SJSA1 (cell line): ENCODE measurements around the gene MAPKAP1. TPM values are rescaled to one million over a fixed set of nuclear protein-coding genes. Genes with fewer than 3 reads are reported as not detected.
"Not testable (repeated sequence)": the region's sequence is repeated elsewhere in the genome, so short reads cannot be mapped to it uniquely, and the experiment has no call there.

Source experiments
- DNase-seq, 2 experiments: peaks; one replicate each; pipeline ENCODE4 v3.0.0-alpha.2; 2015 to 2020; ENCODE audit warnings: low spot score in 2 of 2, low read depth in 1 of 2
- H3K27ac ChIP-seq: fragments of 250-450 bp; sonication (Bioruptor Pico); 2 replicates; pipeline ENCODE4 v1.5.1; 2020; ENCODE audit warnings: mild to moderate bottlenecking, moderate library complexity
- H3K27me3 ChIP-seq: fragments of 250-450 bp; sonication (Bioruptor Pico); replicated peaks from 2 replicates; pipeline ENCODE4 v1.5.1; 2020; ENCODE audit warnings: mild to moderate bottlenecking, moderate library complexity
- H3K36me3 ChIP-seq: fragments of 250-450 bp; sonication (Bioruptor Pico); 2 replicates; pipeline ENCODE4 v1.5.1; 2020; ENCODE audit warnings: mild to moderate bottlenecking
- H3K4me1 ChIP-seq: fragments of 250-450 bp; sonication (Bioruptor Pico); replicated peaks from 2 replicates; pipeline ENCODE4 v1.6.1; 2021; ENCODE audit warnings: mild to moderate bottlenecking
- H3K4me3 ChIP-seq: fragments of 250-450 bp; sonication (Bioruptor Pico); 2 replicates; pipeline ENCODE4 v1.5.1; 2020; ENCODE audit warnings: mild to moderate bottlenecking
- H3K9me3 ChIP-seq: fragments of 250-450 bp; sonication (Bioruptor Pico); replicated peaks from 2 replicates; pipeline ENCODE4 v1.5.1; 2020; ENCODE audit warnings: mild to moderate bottlenecking
- total RNA-seq: library from RNA; depleted of rRNA; stranded (reverse); fragments of >200 nt; shearing (Covaris generic); gene quantifications from 2 replicates; pipeline ENCODE4 v1.2.3, GENCODE V29; 2014

The MAPKAP1 gene
- total RNA-seq, 1 experiment from 2014 or later: 76.2 TPM

- peaks cover 6% of the 10 kb centered on the region; the same call in 1 of the 2 replicates for H3K36me3 ChIP-seq
- H3K4me3 ChIP-seq: no peak overlapping the region
- H3K4me1 ChIP-seq: no peaks in the 10 kb centered on the region
- no peaks in the 10 kb centered on the region for H3K9me3 ChIP-seq
- H3K27ac ChIP-seq: no peak overlapping the region
- H3K27me3 ChIP-seq: no peaks in the 10 kb centered on the region
- DNase-seq: no peak
These were observed 6.2 kb downstream of the MAPKAP1 start for GRCh38 chr9:125700791-125701190.

- no peak for DNase-seq
These were observed 7.1 kb downstream of the MAPKAP1 start for GRCh38 chr9:125699870-125700269.

GRCh38 chr9:125696106-125696647, 10.8 kb downstream of the MAPKAP1 start:
- H3K27me3 ChIP-seq: no peaks in the 10 kb centered on the region
- DNase-seq: no peak
- H3K9me3 ChIP-seq: no peaks in the 10 kb centered on the region
- no peak overlapping the region for H3K4me3 ChIP-seq
- peaks cover 6% of the 10 kb centered on the region for H3K4me1 ChIP-seq
- H3K27ac ChIP-seq: no peak overlapping the region
- no peaks in the 10 kb centered on the region for H3K36me3 ChIP-seq

More at GRCh38 chr9:125699870-125700269, 7.1 kb downstream of the MAPKAP1 start:
- Histone ChIP-seq H3K27ac (no peak overlapping the region), H3K4me1 (no peaks in the 10 kb centered on the region; the same call in 1 of the 2 replicates), H3K9me3 (no peaks in the 10 kb centered on the region), H3K36me3 (peaks cover under 1% of the 10 kb centered on the region; the same call in 1 of the 2 replicates), H3K27me3 (no peaks in the 10 kb centered on the region), H3K4me3 (no peak overlapping the region)

DNA sequence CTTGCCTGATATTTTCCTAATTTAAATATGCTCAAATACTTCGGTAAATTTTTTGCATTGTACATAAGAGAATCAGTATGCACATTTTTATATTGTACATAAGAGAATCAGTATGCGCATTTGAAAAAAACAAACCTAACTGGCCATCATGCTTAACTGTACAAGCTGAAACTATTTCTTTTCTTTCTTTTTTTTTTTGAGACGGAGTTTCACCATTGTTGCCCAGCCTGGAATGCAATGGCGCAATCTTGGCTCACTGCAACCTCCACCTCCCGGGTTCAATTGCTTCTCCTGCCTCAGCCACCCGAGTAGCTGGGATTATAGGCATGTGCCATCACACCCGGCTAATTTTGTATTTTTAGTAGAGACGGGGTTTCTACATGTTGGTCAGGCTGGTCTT, 11.5 kb downstream of the MAPKAP1 start:
- H3K4me3 ChIP-seq, H3K27me3 ChIP-seq, DNase-seq, H3K36me3 ChIP-seq, H3K4me1 ChIP-seq, H3K27ac ChIP-seq, H3K9me3 ChIP-seq: not testable (repeated sequence)

- Histone ChIP-seq H3K4me1 (peaks cover 6% of the 10 kb centered on the region), H3K36me3 (no peaks in the 10 kb centered on the region), H3K4me3 (no peak overlapping the region), H3K27ac (no peak overlapping the region), H3K9me3 (no peaks in the 10 kb centered on the region), H3K27me3 (no peaks in the 10 kb centered on the region)
- DNase-seq: peak in 1 of 2 experiments; percentile 19
These were observed 12.5 kb downstream of the MAPKAP1 start for GRCh38 chr9:125694478-125694877.

- not testable (repeated sequence) for H3K4me3 ChIP-seq, H3K9me3 ChIP-seq, H3K27me3 ChIP-seq, DNase-seq, H3K36me3 ChIP-seq, H3K27ac ChIP-seq, H3K4me1 ChIP-seq
These were observed 13.5 kb downstream of the MAPKAP1 start for GRCh38 chr9:125693492-125693891.

DNA sequence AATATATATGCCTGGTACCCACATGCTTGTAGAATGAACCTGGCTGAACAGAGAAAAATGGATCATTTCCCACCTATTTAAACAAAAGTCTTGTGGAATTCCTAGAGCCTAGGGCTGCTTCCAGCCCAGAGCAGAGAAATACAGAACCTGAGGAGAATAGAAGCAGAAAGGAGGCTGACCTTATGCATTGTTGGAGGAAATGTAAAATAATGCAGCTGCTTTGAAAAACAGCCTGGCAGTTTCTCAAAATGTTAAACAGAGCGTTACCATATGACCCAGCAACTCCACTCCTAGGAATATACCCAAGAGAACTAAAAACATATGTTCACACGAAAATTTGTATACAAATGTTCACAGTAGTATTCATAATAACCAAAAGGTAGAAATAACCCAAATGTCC, 15.1 kb downstream of the MAPKAP1 start:
- Histone ChIP-seq H3K4me3 (no peak overlapping the region), H3K4me1 (peaks cover 6% of the 10 kb centered on the region), H3K36me3 (no peaks in the 10 kb centered on the region), H3K9me3 (no peaks in the 10 kb centered on the region), H3K27me3 (no peaks in the 10 kb centered on the region), H3K27ac (no peak overlapping the region)
- DNase-seq: no peak

DNA sequence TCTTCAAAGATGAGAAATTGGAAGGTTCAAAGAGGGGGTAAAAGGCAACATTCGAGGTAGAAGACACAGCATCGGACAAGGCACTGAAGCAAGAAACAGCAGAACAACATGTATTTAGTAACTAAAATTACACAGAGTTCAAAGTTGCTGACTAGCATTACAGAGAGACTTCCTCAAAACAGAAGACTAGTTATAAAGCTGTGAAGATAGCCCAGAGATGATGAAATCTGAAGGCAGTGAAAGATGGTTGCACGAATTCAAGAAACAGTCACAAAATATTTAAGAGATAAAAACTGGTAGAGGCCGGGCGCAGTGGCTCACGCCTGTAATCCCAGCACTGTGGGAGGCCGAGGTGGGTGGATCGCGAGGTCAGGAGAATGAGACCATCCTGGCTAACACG, 16.3 kb downstream of the MAPKAP1 start:
- no peak for DNase-seq
- no peaks in the 10 kb centered on the region for H3K27me3 ChIP-seq
- no peaks in the 10 kb centered on the region for H3K36me3 ChIP-seq
- no peaks in the 10 kb centered on the region for H3K9me3 ChIP-seq
- H3K4me3 ChIP-seq: no peak overlapping the region
- H3K4me1 ChIP-seq: peaks cover 6% of the 10 kb centered on the region
- H3K27ac ChIP-seq: no peak overlapping the region

GRCh38 chr9:125687163-125687863, 19.7 kb downstream of the MAPKAP1 start:
- H3K4me1 ChIP-seq: no peaks in the 10 kb centered on the region
- no peak overlapping the region for H3K4me3 ChIP-seq
- H3K9me3 ChIP-seq: no peaks in the 10 kb centered on the region
- no peak for DNase-seq
- no peaks in the 10 kb centered on the region for H3K27me3 ChIP-seq
- H3K27ac ChIP-seq: no peak overlapping the region
- 0 out of 2 replicates have a peak, but pooled peaks cover 8% of the 10 kb centered on the region for H3K36me3 ChIP-seq

- H3K4me1 ChIP-seq: peaks cover 3% of the 10 kb centered on the region; the same call in 1 of the 2 replicates
These were observed 21.8 kb downstream of the MAPKAP1 start for GRCh38 chr9:125685167-125685566.

DNA sequence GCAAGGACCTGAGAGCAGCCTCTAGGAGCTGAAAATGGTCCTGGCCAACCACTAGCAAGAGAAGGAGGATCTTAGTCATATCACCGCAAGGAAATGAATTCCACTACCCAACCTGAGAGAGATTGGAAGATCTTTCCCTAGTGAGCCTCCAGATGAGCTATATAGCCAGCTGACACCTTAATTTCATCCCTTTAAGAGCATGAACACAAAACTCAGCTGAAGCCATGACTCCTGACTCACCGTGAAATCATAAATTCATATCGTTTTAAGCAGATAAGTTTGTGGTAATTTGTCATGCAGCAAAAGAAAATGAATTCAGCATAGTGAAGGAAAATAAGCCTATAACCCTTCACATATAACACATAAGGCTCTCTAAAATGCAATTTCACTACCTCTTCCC, 23.5 kb downstream of the MAPKAP1 start:
- Histone ChIP-seq H3K4me3 (no peak overlapping the region), H3K27me3 (no peaks in the 10 kb centered on the region), H3K4me1 (peaks cover 3% of the 10 kb centered on the region; the same call in 1 of the 2 replicates), H3K27ac (no peak overlapping the region), H3K9me3 (no peaks in the 10 kb centered on the region), H3K36me3 (0 out of 2 replicates have a peak, but pooled peaks cover 8% of the 10 kb centered on the region)
- DNase-seq: no peak

More at GRCh38 chr9:125685167-125685566, 21.8 kb downstream of the MAPKAP1 start:
- DNase-seq: no peak
- no peak overlapping the region for H3K27ac ChIP-seq
- H3K36me3 ChIP-seq: 0 out of 2 replicates have a peak, but pooled peaks cover 8% of the 10 kb centered on the region
- no peaks in the 10 kb centered on the region for H3K9me3 ChIP-seq
- no peak overlapping the region for H3K4me3 ChIP-seq
- no peaks in the 10 kb centered on the region for H3K27me3 ChIP-seq

GRCh38 chr9:125682340-125682739, 24.7 kb downstream of the MAPKAP1 start:
- H3K36me3 ChIP-seq: 0 out of 2 replicates have a peak, but pooled peaks cover 8% of the 10 kb centered on the region
- H3K27me3 ChIP-seq: no peaks in the 10 kb centered on the region
- H3K9me3 ChIP-seq: no peaks in the 10 kb centered on the region
- no peak overlapping the region for H3K4me3 ChIP-seq
- DNase-seq: no peak
- H3K4me1 ChIP-seq: peaks cover 3% of the 10 kb centered on the region; the same call in 1 of the 2 replicates
- H3K27ac ChIP-seq: no peak overlapping the region

DNA sequence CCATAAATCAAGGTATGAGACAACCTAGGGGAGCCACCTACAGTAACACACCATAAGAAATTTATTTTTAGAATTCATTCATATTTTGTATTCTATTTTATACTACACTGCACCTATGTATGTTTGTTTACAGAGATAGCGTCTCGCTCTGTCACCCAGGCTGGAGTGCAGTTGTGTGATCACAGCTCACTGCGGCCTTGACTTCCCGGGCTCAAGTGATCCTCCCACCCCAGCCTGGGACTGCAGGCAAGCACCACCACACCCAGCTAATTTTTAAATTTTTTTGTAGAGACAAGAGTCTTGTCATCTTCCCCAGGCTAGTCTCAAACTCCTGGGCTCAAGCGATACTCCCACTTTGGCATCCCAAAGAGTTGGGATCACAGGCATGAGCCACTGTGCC, 25.4 kb downstream of the MAPKAP1 start:
- Histone ChIP-seq H3K4me1 (peaks cover 3% of the 10 kb centered on the region; the same call in 1 of the 2 replicates), H3K9me3 (no peaks in the 10 kb centered on the region), H3K4me3 (no peak overlapping the region), H3K27me3 (no peaks in the 10 kb centered on the region), H3K27ac (no peak overlapping the region), H3K36me3 (0 out of 2 replicates have a peak, but pooled peaks cover 8% of the 10 kb centered on the region)
- DNase-seq: no peak

DNA sequence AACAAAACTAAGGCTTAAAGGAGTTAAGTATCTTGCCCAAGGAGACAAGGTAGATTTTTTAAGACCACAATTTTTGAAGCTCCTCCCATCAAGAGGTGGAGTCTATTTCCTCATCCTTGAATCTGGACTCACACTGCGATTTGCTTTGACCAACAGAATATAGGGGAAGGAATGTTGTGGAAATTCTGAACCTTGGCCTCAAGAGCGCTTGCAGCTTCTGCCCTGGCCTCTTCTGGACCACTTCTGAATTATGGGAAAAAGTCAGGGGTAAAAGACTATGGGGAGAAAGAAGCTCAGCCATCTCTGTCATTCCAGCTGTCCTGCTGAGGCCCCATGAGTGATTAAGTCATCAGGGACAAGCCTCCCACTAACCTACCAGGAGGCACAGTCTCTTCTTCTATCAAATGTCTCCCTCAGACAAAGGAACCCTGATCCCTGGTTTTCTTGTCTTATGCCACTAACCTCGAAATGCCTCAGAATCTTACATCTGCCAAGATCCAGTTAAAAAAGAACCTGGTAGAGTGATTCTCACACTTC, 25.9 kb downstream of the MAPKAP1 start:
- DNase-seq: no peak
- Histone ChIP-seq H3K27me3 (no peaks in the 10 kb centered on the region), H3K9me3 (no peaks in the 10 kb centered on the region), H3K27ac (no peak overlapping the region), H3K36me3 (0 out of 2 replicates have a peak, but pooled peaks cover 8% of the 10 kb centered on the region), H3K4me3 (no peak overlapping the region), H3K4me1 (peaks cover 7% of the 10 kb centered on the region; the same call in 1 of the 2 replicates)
